ENCODE data around the gene YDJC. TPM values are rescaled to one million over a fixed set of nuclear protein-coding genes. Genes with fewer than 3 reads are reported as not detected.

The YDJC gene
- total and polyA plus RNA-seq, 9 of the 15 experiments (the other 6 are each of a cell fraction or from before 2014, with no cell fraction given), result 13.5 to 871 (median 164) TPM

GRCh38 chr22:21587803-21588611, 41.8 kb downstream of the YDJC start (continued):
- no peak for TF ChIP-seq REST (IDR thresholded peaks at IDR 0.05; ENCODE audit: borderline replicate concordance)
- 0 out of 2 replicates have a peak, but pooled peaks have one; percentile 70 for TF ChIP-seq REST (CRISPR knock-in tag; IDR thresholded peaks at IDR 0.05; ENCODE audit: low read depth)
- TF ChIP-seq MLX (CRISPR knock-in tag; conservative IDR thresholded peaks at IDR 0.05), result peak in 1 of 2 experiments; percentile 91; a peak in 2 of 4 replicates
- TF ChIP-seq ZNF146 (CRISPR knock-in tag; IDR thresholded peaks at IDR 0.05; ENCODE audit: unreplicated experiment), result no peak
- TF ChIP-seq STAT5A (IDR thresholded peaks at IDR 0.05; ENCODE audit: borderline replicate concordance, low read length), result peak; percentile 94
- TF ChIP-seq ZNF274 (IDR thresholded peaks at IDR 0.05; ENCODE audit: borderline replicate concordance, low read depth, low read length), result no peak
- TF ChIP-seq NCOA1 (IDR thresholded peaks at IDR 0.05; ENCODE audit: low read depth), result no peak
- TF ChIP-seq SIRT6 (IDR thresholded peaks at IDR 0.05; ENCODE audit: low read depth, low read length), result no peak
- TF ChIP-seq SMARCB1 (IDR thresholded peaks at IDR 0.05; ENCODE audit: insufficient read length, low read depth), result no peak
- TF ChIP-seq E2F5 (CRISPR knock-in tag; IDR thresholded peaks at IDR 0.05), result no peak
- no peak for TF ChIP-seq ZEB2 (IDR thresholded peaks at IDR 0.05)
- TF ChIP-seq ATF4 (CRISPR knock-in tag; IDR thresholded peaks at IDR 0.05), result 0 out of 2 replicates have a peak, but pooled peaks have one; percentile 49
- TF ChIP-seq XRCC5 (IDR thresholded peaks at IDR 0.05; ENCODE audit: low read depth, low read length), result no peak; the same call in none of the 2 replicates
- no peak for TF ChIP-seq DLX4 (CRISPR knock-in tag; IDR thresholded peaks at IDR 0.05)
- no peak for TF ChIP-seq TRIM24 (IDR thresholded peaks at IDR 0.05)

Measured in K562 (cell line).